CD14-positive monocyte (primary cell): ENCODE measurements around the gene THRB. TPM values are rescaled to one million over a fixed set of nuclear protein-coding genes. Genes with fewer than 3 reads are reported as not detected.

Source experiments
- DNase-seq, 3 donors: peaks; one replicate each; pipeline ENCODE4 v3.0.0-alpha.2; 2011 to 2022
- H2AFZ ChIP-seq: 2 replicates; pipeline ENCODE4 v1.6.0; 2012; ENCODE audit warnings: mild to moderate bottlenecking, low read depth, low read length, inconsistent platforms; ENCODE audit not compliant: insufficient read depth, poor library complexity, severe bottlenecking
- H3K27ac ChIP-seq, 2 donors: 1 replicate in 1 of 2; 2 replicates in 1 of 2; pipeline ENCODE4 v1.5.1; 2012 to 2013; ENCODE audit warnings: low read length in 2 of 2, control low read depth in 1 of 2, inconsistent platforms in 1 of 2, low read depth in 1 of 2, mild to moderate bottlenecking in 1 of 2
- H3K27me3 ChIP-seq, 2 donors: one replicate each; pipeline versions ENCODE4 v1.6.0 to v1.6.1; 2011 to 2013; ENCODE audit warnings: low read length in 2 of 2; ENCODE audit not compliant: control insufficient read depth in 2 of 2, insufficient read depth in 2 of 2
- H3K36me3 ChIP-seq, 2 donors: replicated peaks in 1 of 2; 1 replicate in 1 of 2; 2 replicates in 1 of 2; pipeline versions ENCODE4 v1.5.1 to v1.6.1; 2012 to 2013; ENCODE audit warnings: low read length in 2 of 2, control low read depth in 1 of 2, inconsistent platforms in 1 of 2, mild to moderate bottlenecking in 1 of 2; ENCODE audit not compliant: insufficient read depth in 2 of 2, control insufficient read depth in 1 of 2
- H3K4me1 ChIP-seq, 2 donors: 1 replicate in 1 of 2; 2 replicates in 1 of 2; pipeline versions ENCODE4 v1.5.1 to v1.6.1; 2012 to 2013; ENCODE audit warnings: low read length in 2 of 2, control low read depth in 1 of 2, inconsistent platforms in 1 of 2, mild to moderate bottlenecking in 1 of 2, moderate library complexity in 1 of 2; ENCODE audit not compliant: insufficient read depth in 2 of 2, control insufficient read depth in 1 of 2
- H3K4me2 ChIP-seq: replicated peaks from 2 replicates; pipeline ENCODE3; 2012; ENCODE audit warnings: low read length, moderate library complexity, mild to moderate bottlenecking; ENCODE audit not compliant: poor library complexity, severe bottlenecking; ENCODE audit errors: extremely low read depth
- H3K4me3 ChIP-seq, 3 experiments: fragments of 200-600 bp in 1 of 3; sonication (generic) in 1 of 3; replicated peaks in 1 of 3; 1 replicate in 2 of 3; 2 replicates in 1 of 3; pipeline ENCODE4 v1.5.1; 2011 to 2013; ENCODE audit warnings: low read length in 3 of 3, mild to moderate bottlenecking in 3 of 3, control low read depth in 2 of 3, low read depth in 2 of 3, inconsistent platforms in 1 of 3, moderate library complexity in 1 of 3
- H3K79me2 ChIP-seq: 2 replicates; pipeline ENCODE4 v1.6.0; 2012; ENCODE audit warnings: mild to moderate bottlenecking, control low read depth, inconsistent platforms, low read length, moderate library complexity; ENCODE audit not compliant: insufficient read depth
- H3K9ac ChIP-seq: 2 replicates; pipeline ENCODE4 v1.6.0; 2017; ENCODE audit warnings: low read length, mild to moderate bottlenecking; ENCODE audit not compliant: insufficient read depth, poor library complexity, severe bottlenecking
- H3K9me3 ChIP-seq, 2 donors: replicated peaks in 1 of 2; 1 replicate in 1 of 2; 2 replicates in 1 of 2; pipeline versions ENCODE4 v1.5.1 to v1.6.1; 2012 to 2013; ENCODE audit warnings: low read length in 2 of 2, control low read depth in 1 of 2; ENCODE audit not compliant: control insufficient read depth in 1 of 2, insufficient read depth in 1 of 2
- H4K20me1 ChIP-seq: 2 replicates; pipeline ENCODE4 v1.6.0; 2012; ENCODE audit warnings: mild to moderate bottlenecking, low read length, control low read depth, moderate library complexity; ENCODE audit not compliant: insufficient read depth
- H3K27ac Mint-ChIP-seq, 7 donors: one replicate each; pipeline ENCODE4 v1.8.0; 2020; ENCODE audit warnings: mild to moderate bottlenecking in 7 of 7, mixed read lengths in 7 of 7, moderate library complexity in 6 of 7, inconsistent platforms in 2 of 7
- H3K27me3 Mint-ChIP-seq, 3 donors: one replicate each; pipeline ENCODE4 v1.8.0; 2021 to 2022; ENCODE audit warnings: low read depth in 3 of 3, mild to moderate bottlenecking in 3 of 3, mixed read lengths in 3 of 3, moderate library complexity in 3 of 3, inconsistent platforms in 1 of 3
- H3K36me3 Mint-ChIP-seq, 2 donors: one replicate each; pipeline ENCODE4 v1.8.0; 2020; ENCODE audit warnings: mixed read lengths in 2 of 2, inconsistent platforms in 1 of 2, mild to moderate bottlenecking in 1 of 2
- H3K4me1 Mint-ChIP-seq: one replicate; pipeline ENCODE4 v1.8.0; 2020; ENCODE audit warnings: mild to moderate bottlenecking, mixed read lengths
- H3K4me3 Mint-ChIP-seq, 2 donors: one replicate each; pipeline ENCODE4 v1.8.0; 2020; ENCODE audit warnings: mild to moderate bottlenecking in 2 of 2, mixed read lengths in 2 of 2, moderate library complexity in 1 of 2
- H3K9me3 Mint-ChIP-seq, 7 donors: one replicate each; pipeline ENCODE4 v1.8.0; 2020 to 2022; ENCODE audit warnings: mixed read lengths in 7 of 7, mild to moderate bottlenecking in 6 of 7, moderate library complexity in 6 of 7, inconsistent platforms in 2 of 7
- WGBS: methylation state at CpG from one replicate; pipeline ENCODE4 v1.1.5; 2013; ENCODE audit warnings: missing lambda C conversion rate; ENCODE audit not compliant: insufficient coverage; 5-methylcytosine and 5-hydroxymethylcytosine counted together
- intact Hi-C, 2 donors: fragments of 100-400 bp; cut with micrococcal nuclease; formaldehyde crosslinking; loops; one replicate each; pipeline versions ENCODE4 v1.15.0 to v1.15.1; 2023
- polyA plus RNA-seq, 3 donors: library from polyadenylated mRNA; depleted of rRNA in 1 of 3; unstranded in 2 of 3; stranded (reverse) in 1 of 3; fragments of 300-500 nt in 2 of 3; fragments of >200 nt in 1 of 3; fragmentation: Illumina TruSeq in 2 of 3; gene quantifications; 1 replicate in 2 of 3; 2 replicates in 1 of 3; pipeline ENCODE4 v1.2.3, GENCODE V29; 2012 to 2021
- TF ChIP-seq, protein P1 (sequence below): fragments of 200-600 bp; IDR thresholded peaks from one replicate; pipeline ENCODE4 v1.8.0; 2022; ENCODE audit warnings: antibody characterized with exemption, mild to moderate bottlenecking

The THRB gene
- polyA plus RNA-seq, 3 donors: 0.05 TPM; not detected in 2

DNA sequence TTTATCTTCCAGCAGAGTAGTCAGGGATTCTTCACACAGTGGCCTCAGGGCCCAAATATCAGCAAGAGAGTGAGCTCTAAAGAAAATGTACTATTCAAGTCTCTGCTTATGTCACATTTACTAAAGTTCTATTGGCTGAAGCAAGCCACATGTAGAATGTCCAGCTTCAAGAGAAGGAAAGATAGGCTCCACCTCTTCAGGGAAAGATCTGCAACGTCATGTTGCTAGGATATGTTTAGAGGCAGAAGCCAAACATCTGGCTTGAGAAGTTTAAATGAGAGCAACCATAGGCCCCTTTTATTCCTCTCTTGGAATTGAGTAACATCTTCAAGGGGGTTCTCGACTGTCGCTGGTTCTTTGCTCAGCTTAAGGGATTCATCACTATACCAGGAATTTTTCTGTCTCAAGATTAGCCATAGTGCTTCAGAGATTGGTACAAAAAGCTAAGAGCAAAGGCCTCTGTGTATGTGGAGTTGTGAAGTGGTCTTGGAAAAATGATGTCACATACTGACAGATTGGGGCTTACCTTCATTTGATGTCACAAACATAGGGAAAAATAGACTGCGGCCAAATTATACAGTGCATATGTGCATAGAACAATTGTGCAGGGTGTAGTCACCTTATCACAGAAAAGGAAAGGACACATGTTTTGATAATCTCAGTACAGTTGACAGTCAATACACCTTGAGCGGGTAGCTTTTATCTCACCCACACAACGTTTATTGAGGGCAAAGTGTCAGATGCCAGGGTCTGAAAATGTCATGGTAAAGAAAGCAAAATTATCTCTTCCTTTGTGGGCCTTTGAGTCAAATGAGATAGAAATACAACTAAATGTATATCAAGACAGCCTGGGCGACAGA, 11.3 kb upstream of the THRB start:
- H2AFZ ChIP-seq: peak overlapping the region; percentile 16
- no peak overlapping the region for H3K4me3 Mint-ChIP-seq

GRCh38 chr3:24504772-24505171, 10.1 kb upstream of the THRB start:
- no peaks in the 10 kb centered on the region for H3K9me3 ChIP-seq
- no peak overlapping the region for H3K9ac ChIP-seq
- no peaks in the 10 kb centered on the region for H3K27me3 ChIP-seq
- H3K4me1 Mint-ChIP-seq: peaks cover 42% of the 10 kb centered on the region
- H3K4me3 ChIP-seq: no peak overlapping the region
- H3K27me3 Mint-ChIP-seq: peaks cover under 1 to 3% (median 1%) of the 10 kb centered on the region in 3 donors
- H3K27ac Mint-ChIP-seq: no peak overlapping the region
- intact Hi-C loops: no loop called here
- no peak overlapping the region for H3K4me2 ChIP-seq
- peaks cover 0 to 2% of the 10 kb centered on the region in 2 donors for H3K36me3 Mint-ChIP-seq
- no peak overlapping the region for H3K27ac ChIP-seq
- no peak overlapping the region for H2AFZ ChIP-seq
- peak in 1 of 3 donors; percentile 19 for DNase-seq
- no peak overlapping the region for H3K4me3 Mint-ChIP-seq
- H3K79me2 ChIP-seq: no peaks in the 10 kb centered on the region
- no peaks in the 10 kb centered on the region for H4K20me1 ChIP-seq
- peaks cover 0 to 1% (median 0%) of the 10 kb centered on the region in 7 donors for H3K9me3 Mint-ChIP-seq
- H3K4me1 ChIP-seq: peaks cover 24 to 47% of the 10 kb centered on the region in 2 donors
- H3K36me3 ChIP-seq: no peaks in the 10 kb centered on the region
- TF ChIP-seq, protein P1, sequence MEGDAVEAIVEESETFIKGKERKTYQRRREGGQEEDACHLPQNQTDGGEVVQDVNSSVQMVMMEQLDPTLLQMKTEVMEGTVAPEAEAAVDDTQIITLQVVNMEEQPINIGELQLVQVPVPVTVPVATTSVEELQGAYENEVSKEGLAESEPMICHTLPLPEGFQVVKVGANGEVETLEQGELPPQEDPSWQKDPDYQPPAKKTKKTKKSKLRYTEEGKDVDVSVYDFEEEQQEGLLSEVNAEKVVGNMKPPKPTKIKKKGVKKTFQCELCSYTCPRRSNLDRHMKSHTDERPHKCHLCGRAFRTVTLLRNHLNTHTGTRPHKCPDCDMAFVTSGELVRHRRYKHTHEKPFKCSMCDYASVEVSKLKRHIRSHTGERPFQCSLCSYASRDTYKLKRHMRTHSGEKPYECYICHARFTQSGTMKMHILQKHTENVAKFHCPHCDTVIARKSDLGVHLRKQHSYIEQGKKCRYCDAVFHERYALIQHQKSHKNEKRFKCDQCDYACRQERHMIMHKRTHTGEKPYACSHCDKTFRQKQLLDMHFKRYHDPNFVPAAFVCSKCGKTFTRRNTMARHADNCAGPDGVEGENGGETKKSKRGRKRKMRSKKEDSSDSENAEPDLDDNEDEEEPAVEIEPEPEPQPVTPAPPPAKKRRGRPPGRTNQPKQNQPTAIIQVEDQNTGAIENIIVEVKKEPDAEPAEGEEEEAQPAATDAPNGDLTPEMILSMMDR: no peak

More for the DNA sequence above, 11.3 kb upstream of the THRB start:
- no peak for DNase-seq
- H3K4me1 ChIP-seq: peaks cover 24 to 44% of the 10 kb centered on the region in 2 donors
- H3K9me3 ChIP-seq: no peaks in the 10 kb centered on the region
- no peak overlapping the region for H3K9ac ChIP-seq
- Mint-ChIP-seq H3K36me3 (peaks cover 0 to 2% of the 10 kb centered on the region in 2 donors), H3K9me3 (peaks cover 0 to 2% (median 0%) of the 10 kb centered on the region in 7 donors), H3K27ac (peak overlapping the region in 1 of 7 donors; percentile 17), H3K4me1 (peaks cover 42% of the 10 kb centered on the region), H3K27me3 (peaks cover 1 to 3% (median 3%) of the 10 kb centered on the region in 3 donors)
- TF ChIP-seq, protein P1: no peak
- no peaks in the 10 kb centered on the region for H4K20me1 ChIP-seq
- no peak overlapping the region for H3K4me2 ChIP-seq
- WGBS: no CpG with 5 or more reads among the region's 7 CpGs
- H3K4me3 ChIP-seq: no peak overlapping the region
- intact Hi-C loops: no loop called here
- no peaks in the 10 kb centered on the region for H3K36me3 ChIP-seq
- no peaks in the 10 kb centered on the region for H3K79me2 ChIP-seq
- no peak overlapping the region for H3K27ac ChIP-seq
- H3K27me3 ChIP-seq: no peaks in the 10 kb centered on the region
